Measurements from ENCODE around the gene LSM5. TPM values are rescaled to one million over a fixed set of nuclear protein-coding genes. Genes with fewer than 3 reads are reported as not detected.

Gene LSM5
- total and polyA plus RNA-seq, 2 of the 4 experiments (the other 2 are of a cell fraction) = 5.0 to 26.5 TPM

GRCh38 chr7:32474008-32474407 is 16.2 kb downstream of the LSM5 start:
- no peak overlapping the region for H3K4me2 ChIP-seq (ENCODE audit: low read depth, low read length)
- H3K9ac ChIP-seq (ENCODE audit: low read depth, low read length) = no peak overlapping the region
- H3K4ac ChIP-seq (ENCODE audit: low read depth, low read length) = no peak overlapping the region
- H3K9me1 ChIP-seq (ENCODE audit: insufficient read depth, low read length) = 0 out of 2 replicates have a peak, but pooled peaks cover 3% of the 10 kb centered on the region
- no peaks in the 10 kb centered on the region for H3K27me3 ChIP-seq (ENCODE audit: control insufficient read depth, insufficient read depth, low read length)
- H3K18ac ChIP-seq (ENCODE audit: low read depth, low read length) = no peak overlapping the region
- H4K20me1 ChIP-seq (ENCODE audit: insufficient read depth, low read length) = no peaks in the 10 kb centered on the region
- H4K91ac ChIP-seq (ENCODE audit: insufficient read depth, low read depth, low read length) = no peak overlapping the region
- DNase-seq = no peak
- ChIA-PET POLR2A (ENCODE audit: unreplicated experiment) (no interaction called here), CTCF (interaction anchor here (1.0 kb wide), 1 partner anchor 263 kb away, joined by 3 read pairs; no protein-coding TSS in a partner anchor)
- H2BK120ac ChIP-seq (ENCODE audit: low read depth, low read length) = no peak overlapping the region
- H3K79me1 ChIP-seq (ENCODE audit: low read depth in 1 of 2, low read length in 2 of 2) = no peaks in the 10 kb centered on the region
- H3K27ac ChIP-seq (ENCODE audit: insufficient read depth, low read length) = no peak overlapping the region
- H3K4me3 ChIP-seq (ENCODE audit: insufficient read depth, low read depth, low read length) = no peak overlapping the region
- H2AFZ ChIP-seq (replicated peaks; ENCODE audit: low read length, poor library complexity) = no peak overlapping the region
- H3K36me3 ChIP-seq (ENCODE audit: control insufficient read depth, insufficient read depth, low read length) = no peaks in the 10 kb centered on the region
- dilution Hi-C loops (cut with HindIII; ENCODE audit: low sequenced_read_pairs, unreplicated experiment) = no loop called here
- H2AK9ac ChIP-seq (replicated peaks; ENCODE audit: low read depth, low read length, poor library complexity) = no peak overlapping the region
- H3K56ac ChIP-seq (ENCODE audit: extremely low read depth, insufficient read depth, low read length) = no peak overlapping the region
- H2AK5ac ChIP-seq (ENCODE audit: low read depth, low read length) = no peak overlapping the region
- no peak overlapping the region for H4K5ac ChIP-seq (ENCODE audit: low read depth, low read length)
- H4K8ac ChIP-seq (ENCODE audit: low read depth in 2 of 2, low read length in 2 of 2) = no peak overlapping the region
- no peak for TF ChIP-seq FOS (IDR thresholded peaks at IDR 0.05; ENCODE audit: low read depth, low read length)
- no peak for TF ChIP-seq MAFK (IDR thresholded peaks at IDR 0.05; ENCODE audit: low read depth, low read length)
- TF ChIP-seq NFE2L2 (IDR thresholded peaks at IDR 0.05; ENCODE audit: low read depth, low read length) = no peak
- no peak for TF ChIP-seq MAZ (IDR thresholded peaks at IDR 0.05; ENCODE audit: borderline replicate concordance, low read depth, low read length)
- no peak for TF ChIP-seq CHD1 (IDR thresholded peaks at IDR 0.05; ENCODE audit: low read depth, low read length)
- TF ChIP-seq, protein P1, sequence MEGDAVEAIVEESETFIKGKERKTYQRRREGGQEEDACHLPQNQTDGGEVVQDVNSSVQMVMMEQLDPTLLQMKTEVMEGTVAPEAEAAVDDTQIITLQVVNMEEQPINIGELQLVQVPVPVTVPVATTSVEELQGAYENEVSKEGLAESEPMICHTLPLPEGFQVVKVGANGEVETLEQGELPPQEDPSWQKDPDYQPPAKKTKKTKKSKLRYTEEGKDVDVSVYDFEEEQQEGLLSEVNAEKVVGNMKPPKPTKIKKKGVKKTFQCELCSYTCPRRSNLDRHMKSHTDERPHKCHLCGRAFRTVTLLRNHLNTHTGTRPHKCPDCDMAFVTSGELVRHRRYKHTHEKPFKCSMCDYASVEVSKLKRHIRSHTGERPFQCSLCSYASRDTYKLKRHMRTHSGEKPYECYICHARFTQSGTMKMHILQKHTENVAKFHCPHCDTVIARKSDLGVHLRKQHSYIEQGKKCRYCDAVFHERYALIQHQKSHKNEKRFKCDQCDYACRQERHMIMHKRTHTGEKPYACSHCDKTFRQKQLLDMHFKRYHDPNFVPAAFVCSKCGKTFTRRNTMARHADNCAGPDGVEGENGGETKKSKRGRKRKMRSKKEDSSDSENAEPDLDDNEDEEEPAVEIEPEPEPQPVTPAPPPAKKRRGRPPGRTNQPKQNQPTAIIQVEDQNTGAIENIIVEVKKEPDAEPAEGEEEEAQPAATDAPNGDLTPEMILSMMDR (conservative IDR thresholded peaks at IDR 0.05; ENCODE audit: low read depth, low read length) = no peak
- no peak for TF ChIP-seq RFX5 (IDR thresholded peaks at IDR 0.05; ENCODE audit: low read depth, low read length)
- TF ChIP-seq CEBPB (IDR thresholded peaks at IDR 0.05; ENCODE audit: low read depth, low read length) = no peak
- TF ChIP-seq, protein P2, sequence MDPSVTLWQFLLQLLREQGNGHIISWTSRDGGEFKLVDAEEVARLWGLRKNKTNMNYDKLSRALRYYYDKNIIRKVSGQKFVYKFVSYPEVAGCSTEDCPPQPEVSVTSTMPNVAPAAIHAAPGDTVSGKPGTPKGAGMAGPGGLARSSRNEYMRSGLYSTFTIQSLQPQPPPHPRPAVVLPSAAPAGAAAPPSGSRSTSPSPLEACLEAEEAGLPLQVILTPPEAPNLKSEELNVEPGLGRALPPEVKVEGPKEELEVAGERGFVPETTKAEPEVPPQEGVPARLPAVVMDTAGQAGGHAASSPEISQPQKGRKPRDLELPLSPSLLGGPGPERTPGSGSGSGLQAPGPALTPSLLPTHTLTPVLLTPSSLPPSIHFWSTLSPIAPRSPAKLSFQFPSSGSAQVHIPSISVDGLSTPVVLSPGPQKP (IDR thresholded peaks at IDR 0.05; ENCODE audit: borderline replicate concordance, low read depth, low read length) = no peak
- TF ChIP-seq RCOR1 (IDR thresholded peaks at IDR 0.05; ENCODE audit: insufficient replicate concordance, low read length) = no peak
- no peak for TF ChIP-seq POLR2A (IDR thresholded peaks at IDR 0.05; ENCODE audit: low read depth, low read length)
- in situ Hi-C loops (cut with MboI; ENCODE audit: low sequenced_read_pairs) = no loop called here
- no peak overlapping the region for H3K23ac ChIP-seq (ENCODE audit: low read depth, low read length)
- no peak for ATAC-seq (ENCODE audit: low read depth)
- H2BK20ac ChIP-seq (ENCODE audit: low read depth, low read length) = no peak overlapping the region
- intact Hi-C loops (cut with micrococcal nuclease) = no loop called here
- H3K9me3 ChIP-seq (ENCODE audit: control insufficient read depth, insufficient read depth, low read length) = no peaks in the 10 kb centered on the region
- no CpG with 5 or more reads among the region's 1 CpG for WGBS, 2 experiments (ENCODE audit: extremely low coverage in 2 of 2, insufficient read length in 1 of 2)
- H3K4me1 ChIP-seq (ENCODE audit: control insufficient read depth, insufficient read depth, low read length) = peaks cover 3% of the 10 kb centered on the region; the same call in 1 of the 2 replicates
- no peak overlapping the region for H2BK15ac ChIP-seq (ENCODE audit: low read depth, low read length)
- BruUV-seq (replicated peaks) = no TSS peak
- no peak overlapping the region for H3K14ac ChIP-seq (replicated peaks; ENCODE audit: low read depth, low read length)
- no peak overlapping the region for H2BK5ac ChIP-seq (ENCODE audit: low read depth, low read length, poor library complexity, severe bottlenecking)
